Central memory CD8-positive, alpha-beta T cell (primary cell): ENCODE measurements around the gene CCDC12.

Experiments used
- ATAC-seq: fragments of 150-1000 bp; cut with Tn5 transposase; replicated peaks from 2 replicates; pipeline ENCODE4 v1.10.0; 2022; ENCODE audit warnings: mild to moderate bottlenecking, moderate FRiP score, moderate number of reproducible peaks; ENCODE audit not compliant: poor library complexity, severe bottlenecking; ENCODE audit errors: extremely low read depth
- DNase-seq, 2 donors: peaks; one replicate each; pipeline ENCODE4 v3.0.0; 2021; ENCODE audit warnings: low spot score in 2 of 2
- H3K27ac Mint-ChIP-seq: one replicate; pipeline ENCODE4 v1.8.0; 2022; ENCODE audit warnings: low read depth, mild to moderate bottlenecking, moderate library complexity, mixed read lengths
- H3K27me3 Mint-ChIP-seq: one replicate; pipeline ENCODE4 v1.8.0; 2022; ENCODE audit warnings: mixed read lengths
- H3K36me3 Mint-ChIP-seq: one replicate; pipeline ENCODE4 v1.8.0; 2022; ENCODE audit warnings: mild to moderate bottlenecking, moderate library complexity, mixed read lengths; ENCODE audit not compliant: insufficient read depth
- H3K4me1 Mint-ChIP-seq: one replicate; pipeline ENCODE4 v1.8.0; 2022; ENCODE audit warnings: mixed read lengths
- H3K4me3 Mint-ChIP-seq: one replicate; pipeline ENCODE4 v1.8.0; 2022; ENCODE audit warnings: mild to moderate bottlenecking, moderate library complexity, mixed read lengths
- H3K9me3 Mint-ChIP-seq: one replicate; pipeline ENCODE4 v1.8.0; 2022; ENCODE audit warnings: mixed read lengths

The CCDC12 gene

DNA sequence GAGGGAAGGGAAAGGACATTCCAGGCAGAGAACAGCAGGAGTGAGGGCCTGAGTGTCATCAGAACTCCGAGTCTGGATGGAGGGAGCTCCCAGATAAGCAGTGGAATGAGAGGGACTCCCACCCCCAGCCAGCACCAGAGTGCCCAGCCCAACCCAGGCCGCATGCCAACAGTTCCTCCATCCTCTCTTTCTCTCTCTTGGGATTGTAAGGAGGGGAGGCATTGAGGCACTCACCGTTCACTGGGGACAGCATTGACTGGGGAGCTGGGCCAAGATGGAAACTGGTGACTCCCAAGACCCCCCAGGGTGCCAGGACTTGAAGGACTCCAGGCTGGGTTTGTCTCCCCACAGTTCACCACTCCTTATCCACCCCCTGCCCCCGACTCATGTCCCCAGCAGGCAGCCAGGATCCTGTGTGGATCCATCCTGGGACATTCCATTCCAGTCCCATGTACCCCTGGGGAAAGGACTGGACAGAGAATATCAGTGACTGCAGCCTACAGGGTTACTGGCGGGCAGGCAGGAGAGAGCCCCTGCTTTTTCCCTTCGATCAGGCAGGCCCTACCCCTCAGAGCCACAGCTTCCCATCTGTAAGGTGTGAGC lies 83.3 kb downstream of the CCDC12 start:
- Mint-ChIP-seq H3K4me3 (no peak overlapping the region), H3K9me3 (no peaks in the 10 kb centered on the region), H3K27ac (no peak overlapping the region), H3K27me3 (peaks cover 50% of the 10 kb centered on the region), H3K4me1 (peaks cover 5% of the 10 kb centered on the region), H3K36me3 (peaks cover 4% of the 10 kb centered on the region)
- DNase-seq (no peak), ATAC-seq (no peak)

DNA sequence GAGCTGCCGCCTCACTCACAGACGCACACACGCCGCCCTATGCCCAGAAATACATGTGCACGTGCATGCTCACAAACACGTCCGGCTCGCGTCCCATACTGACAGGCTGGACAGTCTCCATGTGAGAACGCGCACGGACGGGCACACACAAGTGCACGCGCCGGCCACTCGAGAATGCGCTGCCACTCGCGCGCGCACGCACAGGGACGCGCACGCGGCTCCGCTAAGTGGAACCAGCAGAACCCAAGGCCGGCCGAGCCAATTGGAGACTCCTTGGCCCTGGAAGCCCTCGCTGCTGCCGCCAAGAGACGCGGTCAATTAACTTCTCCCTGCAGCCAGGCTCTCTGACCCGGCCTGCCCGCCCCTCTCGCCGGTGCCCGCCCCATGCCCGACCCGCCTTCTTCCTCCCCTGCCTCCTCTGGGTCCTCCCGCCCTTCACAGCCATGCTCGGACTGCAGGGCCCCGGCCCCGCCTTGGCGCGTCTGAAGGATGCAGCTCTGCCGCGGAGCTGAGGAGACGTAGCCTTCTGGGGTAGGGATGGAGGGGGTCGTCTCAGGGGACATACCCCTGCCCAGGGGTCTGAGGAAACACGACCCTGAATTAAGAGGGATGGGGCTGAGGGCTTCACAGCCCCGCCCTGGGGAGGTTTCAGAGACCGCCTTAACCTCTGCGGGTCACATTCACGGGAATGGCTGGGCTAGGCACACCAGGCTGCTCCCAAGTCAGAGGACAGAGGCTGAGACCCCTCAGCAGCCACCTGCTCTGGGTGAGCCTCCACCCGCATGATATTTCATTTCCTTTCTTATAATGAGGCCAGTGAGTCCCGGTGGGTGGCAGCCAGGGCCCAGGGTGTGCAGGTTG lies 84.0 kb downstream of the CCDC12 start:
- Mint-ChIP-seq H3K36me3 (peaks cover 4% of the 10 kb centered on the region), H3K27ac (no peak overlapping the region), H3K9me3 (no peaks in the 10 kb centered on the region), H3K4me1 (peaks cover 5% of the 10 kb centered on the region), H3K27me3 (peaks cover 50% of the 10 kb centered on the region), H3K4me3 (peak overlapping the region; percentile 39)
- ATAC-seq (no peak), DNase-seq (no peak)

DNA sequence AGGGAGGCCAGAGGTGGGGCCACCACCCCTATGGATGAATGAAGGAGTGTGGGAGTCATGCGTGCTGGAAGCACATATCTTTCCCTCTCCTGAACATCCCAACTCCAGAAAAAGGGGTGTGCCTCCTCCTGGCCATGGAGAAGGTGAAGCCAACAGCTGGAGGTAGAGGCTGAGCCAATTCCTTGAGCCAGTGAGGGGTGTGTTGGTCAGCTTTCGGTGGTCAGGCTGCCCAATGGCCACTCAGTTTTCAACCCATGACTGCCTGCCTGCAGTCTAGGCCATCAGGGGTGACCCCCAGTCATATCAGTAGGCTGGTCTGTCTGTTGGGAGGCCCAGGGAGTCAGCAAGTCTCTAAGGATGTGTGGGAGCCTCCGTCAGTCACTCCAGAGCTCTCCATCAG lies 85.4 kb downstream of the CCDC12 start:
- peaks cover 5% of the 10 kb centered on the region for H3K4me1 Mint-ChIP-seq
- no peaks in the 10 kb centered on the region for H3K9me3 Mint-ChIP-seq
- DNase-seq: no peak
- no peak overlapping the region for H3K27ac Mint-ChIP-seq
- H3K4me3 Mint-ChIP-seq: no peak overlapping the region
- H3K27me3 Mint-ChIP-seq: peaks cover 50% of the 10 kb centered on the region
- no peak for ATAC-seq
- peaks cover 2% of the 10 kb centered on the region for H3K36me3 Mint-ChIP-seq

DNA sequence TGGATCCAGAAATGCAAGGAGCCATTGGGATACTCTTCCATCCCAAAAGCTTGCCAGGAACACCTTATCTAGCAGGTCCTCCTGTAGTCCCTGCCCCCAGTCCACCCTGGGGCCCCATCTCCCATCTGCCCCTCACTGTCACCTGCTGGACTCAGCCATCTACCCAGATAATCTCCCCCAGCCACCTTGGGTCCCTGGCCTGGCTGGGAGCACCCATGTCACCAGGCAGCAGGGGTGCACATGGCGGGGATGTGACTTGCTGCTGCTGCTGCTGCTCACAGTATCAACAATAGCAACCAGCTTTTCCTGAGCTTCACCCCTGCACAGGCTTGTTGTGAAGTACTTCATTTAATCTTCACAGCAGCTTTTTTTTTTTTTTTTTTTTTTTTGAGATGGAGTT lies 86.4 kb downstream of the CCDC12 start:
- Mint-ChIP-seq H3K36me3 (peaks cover 2% of the 10 kb centered on the region), H3K27ac (no peak overlapping the region), H3K4me1 (peaks cover 1% of the 10 kb centered on the region), H3K9me3 (no peaks in the 10 kb centered on the region), H3K4me3 (no peak overlapping the region), H3K27me3 (peaks cover 57% of the 10 kb centered on the region)
- ATAC-seq (no peak), DNase-seq (no peak)

DNA sequence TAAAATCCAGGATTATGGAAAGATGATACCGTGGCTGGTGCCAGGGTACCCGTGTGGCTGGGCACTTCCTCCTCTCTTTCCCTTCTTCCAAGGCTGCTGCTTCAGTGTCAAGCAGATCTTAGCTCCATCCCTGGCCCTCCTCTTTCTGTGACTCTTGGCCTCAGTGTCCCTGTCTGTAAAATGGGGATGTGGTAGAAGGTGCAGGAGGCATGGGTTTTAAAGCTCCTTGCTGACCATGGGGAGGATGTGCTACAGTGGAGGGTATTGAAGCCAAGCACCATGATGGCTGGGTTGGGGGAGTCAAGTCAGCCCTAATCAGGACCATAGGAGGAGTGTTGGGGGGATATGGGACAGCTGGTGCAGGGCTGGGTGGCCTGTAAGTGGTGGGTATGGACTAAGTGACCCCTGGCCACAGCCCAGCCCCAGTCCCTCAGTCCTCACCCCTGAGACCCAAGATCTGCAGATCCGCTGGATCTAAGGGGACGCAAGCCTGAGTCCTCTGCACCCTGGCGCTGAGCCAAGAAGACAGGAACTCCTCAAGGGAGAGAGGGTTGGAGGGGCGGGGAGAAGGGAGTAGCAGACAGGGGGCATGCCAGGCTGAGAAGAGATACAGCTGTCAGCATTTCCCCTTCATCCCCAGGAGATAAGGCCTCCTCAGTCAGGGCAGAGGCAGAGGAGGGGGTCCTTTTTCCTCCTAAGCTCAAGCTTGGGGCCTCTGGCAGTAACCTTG lies 87.0 kb downstream of the CCDC12 start:
- Mint-ChIP-seq H3K27me3 (peaks cover 63% of the 10 kb centered on the region), H3K27ac (no peak overlapping the region), H3K4me1 (no peaks in the 10 kb centered on the region), H3K36me3 (peaks cover under 1% of the 10 kb centered on the region), H3K4me3 (no peak overlapping the region), H3K9me3 (no peaks in the 10 kb centered on the region)
- ATAC-seq: no peak
- no peak for DNase-seq

DNA sequence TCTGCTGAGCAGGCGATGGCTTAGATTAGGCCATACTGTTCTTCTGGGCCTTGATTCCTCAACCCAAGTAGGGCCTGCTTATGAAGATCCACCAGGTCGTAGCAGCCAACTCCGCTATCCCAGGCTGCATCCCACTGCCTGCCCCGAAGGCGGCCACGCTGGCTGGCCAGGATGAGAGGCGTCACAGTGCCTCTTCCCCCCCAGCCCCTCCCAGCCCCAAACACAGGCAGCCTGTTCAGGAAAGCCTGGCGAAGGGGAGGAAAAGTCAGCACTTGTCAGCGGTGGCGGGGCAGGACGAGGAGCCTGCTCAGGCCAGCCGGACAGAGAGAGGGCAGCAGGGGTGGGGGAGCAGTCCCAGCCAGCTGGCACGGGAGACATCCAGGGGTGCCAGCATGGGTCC lies 87.8 kb downstream of the CCDC12 start:
- DNase-seq (no peak), ATAC-seq (no peak)
- Mint-ChIP-seq H3K4me3 (no peak overlapping the region), H3K27ac (no peak overlapping the region), H3K36me3 (no peaks in the 10 kb centered on the region), H3K4me1 (no peaks in the 10 kb centered on the region), H3K9me3 (no peaks in the 10 kb centered on the region), H3K27me3 (peaks cover 66% of the 10 kb centered on the region)

DNA sequence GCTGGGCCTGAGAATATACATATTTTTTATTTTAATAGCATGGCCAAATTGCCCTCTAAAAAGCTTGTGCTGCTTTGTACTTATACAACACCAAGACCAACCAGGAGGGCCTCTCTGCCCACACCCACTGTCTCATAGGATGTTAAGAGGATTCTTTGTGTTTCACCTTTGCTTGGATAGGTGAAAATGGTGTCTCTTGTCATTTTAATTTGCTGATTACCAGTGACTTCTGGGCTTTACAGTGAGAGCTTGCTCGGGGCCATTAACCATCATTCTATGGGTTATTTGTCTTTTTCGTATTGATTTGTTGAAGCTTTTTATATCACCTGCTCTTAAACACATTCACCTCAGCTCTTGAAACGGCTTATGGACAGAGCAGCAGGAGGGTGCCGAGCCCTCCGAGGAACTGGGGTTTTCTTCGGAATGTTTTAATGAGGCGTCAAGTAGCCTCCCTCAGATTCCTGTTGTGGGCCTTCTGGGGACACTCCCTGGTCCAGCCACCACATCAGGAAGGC lies 88.5 kb downstream of the CCDC12 start:
- H3K27ac Mint-ChIP-seq: no peak overlapping the region
- peaks cover 62% of the 10 kb centered on the region for H3K27me3 Mint-ChIP-seq
- no peak for DNase-seq
- no peak overlapping the region for H3K4me3 Mint-ChIP-seq
- H3K9me3 Mint-ChIP-seq: no peaks in the 10 kb centered on the region
- no peaks in the 10 kb centered on the region for H3K4me1 Mint-ChIP-seq
- H3K36me3 Mint-ChIP-seq: no peaks in the 10 kb centered on the region
- no peak for ATAC-seq

DNA sequence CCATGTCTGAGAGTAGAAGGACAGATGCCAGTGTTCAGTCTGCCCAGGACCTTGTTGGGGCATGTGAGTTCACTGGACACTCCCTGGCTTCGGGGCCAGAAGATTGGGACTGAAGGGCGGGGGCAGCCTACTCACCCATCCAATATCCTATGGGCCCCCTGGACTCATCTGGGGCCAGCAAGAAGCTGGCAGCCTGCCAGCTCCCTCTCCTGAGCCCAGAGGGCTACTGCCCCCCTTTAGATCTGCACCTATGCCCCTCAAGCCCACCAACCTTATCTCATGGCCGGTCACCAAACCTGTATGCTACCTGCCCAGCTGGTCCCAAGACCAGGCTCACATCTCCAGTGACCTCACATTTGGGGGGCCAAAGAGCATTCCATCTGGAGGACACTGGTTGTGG lies 90.9 kb downstream of the CCDC12 start:
- Mint-ChIP-seq H3K4me3 (no peak overlapping the region), H3K27me3 (peaks cover 57% of the 10 kb centered on the region)

DNA sequence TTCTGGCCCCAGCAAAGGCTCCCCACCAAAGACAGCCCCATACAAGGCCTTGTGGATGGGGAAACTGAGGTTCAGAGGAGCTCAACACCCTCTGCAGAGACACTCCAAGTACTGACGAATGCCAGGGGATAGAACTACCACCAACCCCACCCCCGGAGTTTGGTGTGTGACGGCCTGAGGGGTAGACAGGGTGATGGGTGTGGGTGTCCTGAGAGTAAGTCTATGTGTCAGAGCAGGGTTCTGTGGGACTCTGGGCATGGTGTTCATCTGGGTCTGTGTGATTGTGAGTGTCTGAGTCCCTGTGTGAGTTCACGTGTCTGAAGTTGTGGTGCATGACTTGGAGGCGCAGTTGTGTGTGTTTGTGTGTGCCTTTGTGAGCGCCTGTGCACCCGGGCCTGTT lies 91.6 kb downstream of the CCDC12 start:
- H3K27ac Mint-ChIP-seq: no peak overlapping the region
- peaks cover 57% of the 10 kb centered on the region for H3K27me3 Mint-ChIP-seq
- H3K9me3 Mint-ChIP-seq: no peaks in the 10 kb centered on the region
- peak overlapping the region; percentile 21 for H3K4me3 Mint-ChIP-seq
- DNase-seq: no peak
- no peaks in the 10 kb centered on the region for H3K4me1 Mint-ChIP-seq
- H3K36me3 Mint-ChIP-seq: no peaks in the 10 kb centered on the region
- no peak for ATAC-seq

More for the DNA sequence above, 90.9 kb downstream of the CCDC12 start:
- Mint-ChIP-seq H3K9me3 (no peaks in the 10 kb centered on the region), H3K4me1 (no peaks in the 10 kb centered on the region), H3K27ac (no peak overlapping the region), H3K36me3 (no peaks in the 10 kb centered on the region)
- ATAC-seq (no peak), DNase-seq (no peak)

DNA sequence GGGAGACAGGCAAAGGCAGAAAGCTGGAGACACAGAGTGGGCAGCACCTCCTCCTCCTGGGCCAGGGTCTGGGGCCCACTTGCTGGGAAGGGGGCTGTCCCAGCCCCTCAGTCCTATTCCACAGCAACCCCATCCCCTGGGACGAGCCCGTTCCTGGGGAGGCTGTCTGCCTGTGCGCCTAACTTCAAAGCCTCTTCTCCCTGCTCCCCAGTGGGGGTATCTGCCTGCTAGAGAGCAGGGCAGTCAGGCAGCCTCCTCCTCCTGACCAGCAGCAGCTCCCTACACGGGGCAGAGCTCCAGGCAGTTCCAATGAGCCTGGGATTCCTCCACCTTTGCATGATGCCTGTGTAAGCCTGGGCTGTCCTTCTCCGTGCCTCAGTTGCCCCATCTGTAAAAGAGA lies 92.1 kb downstream of the CCDC12 start:
- Mint-ChIP-seq H3K27ac (no peak overlapping the region), H3K27me3 (peaks cover 57% of the 10 kb centered on the region), H3K9me3 (no peaks in the 10 kb centered on the region), H3K4me1 (no peaks in the 10 kb centered on the region), H3K4me3 (peak overlapping the region; percentile 21), H3K36me3 (no peaks in the 10 kb centered on the region)
- no peak for DNase-seq
- ATAC-seq: no peak

DNA sequence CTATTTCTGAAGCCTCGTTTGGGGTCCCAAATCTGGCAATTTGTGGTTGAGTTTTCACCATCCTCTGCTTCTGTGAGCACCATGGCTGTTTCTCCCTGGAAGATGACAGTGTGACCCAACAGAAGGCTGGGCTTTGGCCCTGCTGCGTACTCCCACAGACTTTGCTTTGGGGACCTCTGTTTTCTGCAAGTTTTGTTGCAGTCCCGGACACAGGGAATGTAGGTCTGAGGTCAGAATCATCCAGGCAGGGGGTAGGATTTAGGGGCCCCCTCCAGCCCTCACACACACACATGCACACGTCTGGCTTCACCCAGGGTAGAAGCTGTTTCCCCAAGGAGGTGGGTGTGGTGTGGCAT lies 92.7 kb downstream of the CCDC12 start:
- Mint-ChIP-seq H3K27me3 (peaks cover 59% of the 10 kb centered on the region), H3K4me1 (no peaks in the 10 kb centered on the region), H3K36me3 (no peaks in the 10 kb centered on the region), H3K4me3 (peak overlapping the region; percentile 58), H3K9me3 (no peaks in the 10 kb centered on the region), H3K27ac (no peak overlapping the region)
- ATAC-seq (no peak), DNase-seq (no peak)

DNA sequence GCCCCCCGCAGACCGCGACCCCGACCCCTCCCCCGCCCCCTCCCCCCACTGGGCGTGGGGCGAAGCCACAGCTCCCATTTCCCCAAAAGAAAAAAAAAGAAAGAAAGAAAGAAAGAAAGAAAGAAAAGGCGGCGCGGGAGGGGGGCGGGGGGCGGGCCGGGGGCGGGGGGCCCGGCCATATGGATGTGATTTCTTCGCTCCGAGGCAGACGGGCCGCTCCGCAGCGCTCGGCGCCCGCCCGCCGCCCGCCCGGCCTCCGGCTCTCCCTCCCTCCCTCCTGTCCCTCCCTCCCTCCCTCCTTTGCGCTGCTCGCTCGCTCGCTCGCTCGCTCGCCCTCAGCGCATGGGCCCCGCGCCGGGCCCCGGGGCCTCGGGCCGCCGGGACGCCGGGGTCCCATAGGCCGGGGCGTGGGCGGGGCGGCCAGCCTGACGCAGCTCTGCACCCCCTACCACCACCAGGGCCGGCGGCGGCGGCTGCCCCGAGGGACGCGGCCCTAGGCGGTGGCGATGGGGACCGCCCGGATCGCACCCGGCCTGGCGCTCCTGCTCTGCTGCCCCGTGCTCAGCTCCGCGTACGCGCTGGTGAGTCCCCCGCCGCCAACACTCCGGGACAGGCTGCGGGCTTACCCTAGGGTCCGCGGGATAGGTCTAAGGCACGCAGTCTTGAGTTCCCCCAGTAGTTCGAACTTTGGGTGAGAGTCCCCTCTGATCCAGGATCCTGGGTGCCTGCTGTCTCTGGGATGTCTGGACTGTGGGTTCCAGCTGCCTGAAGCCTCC lies 93.3 kb downstream of the CCDC12 start:
- Mint-ChIP-seq H3K9me3 (no peaks in the 10 kb centered on the region), H3K27me3 (peaks cover 63% of the 10 kb centered on the region), H3K4me3 (peak overlapping the region; percentile 58), H3K27ac (no peak overlapping the region), H3K4me1 (no peaks in the 10 kb centered on the region), H3K36me3 (no peaks in the 10 kb centered on the region)
- DNase-seq: no peak
- ATAC-seq: peak; percentile 33
